Activated CD8-positive, alpha-beta memory T cell treated with anti-CD3 and anti-CD28 coated beads for 4 hours (primary cell): ENCODE data around the gene ADGRG4.
"Not testable (repeated sequence)": the region's sequence is repeated elsewhere in the genome, so short reads cannot be mapped to it uniquely, and the experiment has no call there.

Experiments
- DNase-seq, 2 donors: peaks; one replicate each; pipeline ENCODE4 v3.0.0-alpha.2; 2020; ENCODE audit warnings: low read depth in 2 of 2

Gene ADGRG4

GRCh38 chrX:136380010-136380769 is 79.4 kb downstream of the ADGRG4 start:
- DNase-seq = no peak

GRCh38 chrX:136386173-136386572 is 85.4 kb downstream of the ADGRG4 start:
- DNase-seq = no peak

- DNase-seq = no peak
Observed at GRCh38 chrX:136386826-136387225, 86.1 kb downstream of the ADGRG4 start.

GRCh38 chrX:136387951-136388502 is 87.3 kb downstream of the ADGRG4 start:
- no peak for DNase-seq

- DNase-seq = no peak
Observed at GRCh38 chrX:136390921-136391320, 90.2 kb downstream of the ADGRG4 start.

- no peak for DNase-seq
Observed at GRCh38 chrX:136395271-136395670, 94.5 kb downstream of the ADGRG4 start.

- DNase-seq = no peak
Observed at GRCh38 chrX:136397001-136397400, 96.2 kb downstream of the ADGRG4 start.

GRCh38 chrX:136405126-136405525 is 104.4 kb downstream of the ADGRG4 start:
- no peak for DNase-seq

GRCh38 chrX:136417806-136418205 is 117.0 kb downstream of the ADGRG4 start:
- no peak for DNase-seq

GRCh38 chrX:136421338-136421737 is 120.6 kb downstream of the ADGRG4 start:
- no peak for DNase-seq

GRCh38 chrX:136423724-136424123 is 123.0 kb downstream of the ADGRG4 start:
- DNase-seq = no peak

- DNase-seq = no peak
Observed at GRCh38 chrX:136425996-136426395, 125.2 kb downstream of the ADGRG4 start.

- DNase-seq = no peak
Observed at GRCh38 chrX:136431625-136432024, 130.9 kb downstream of the ADGRG4 start.

- DNase-seq = no peak
Observed at GRCh38 chrX:136437774-136438173, 137.0 kb downstream of the ADGRG4 start.

- no peak for DNase-seq
Observed at GRCh38 chrX:136438192-136438591, 137.4 kb downstream of the ADGRG4 start.

GRCh38 chrX:136445674-136446073 is 144.9 kb downstream of the ADGRG4 start:
- DNase-seq = not testable (repeated sequence)

GRCh38 chrX:136446208-136446607 is 145.4 kb downstream of the ADGRG4 start:
- no peak for DNase-seq

GRCh38 chrX:136447308-136447707 is 146.5 kb downstream of the ADGRG4 start:
- no peak for DNase-seq

- DNase-seq = no peak
Observed at GRCh38 chrX:136447968-136448367, 147.2 kb downstream of the ADGRG4 start.

GRCh38 chrX:136450050-136450830 is 149.5 kb downstream of the ADGRG4 start:
- DNase-seq = no peak

GRCh38 chrX:136452614-136453013 is 151.9 kb downstream of the ADGRG4 start:
- no peak for DNase-seq

- no peak for DNase-seq
Observed at GRCh38 chrX:136453114-136453513, 152.4 kb downstream of the ADGRG4 start.

GRCh38 chrX:136453771-136454170 is 153.0 kb downstream of the ADGRG4 start:
- no peak for DNase-seq
